Endothelial cell of umbilical vein (primary cell): Measurements from ENCODE around the gene SPRYD7. TPM values are rescaled to one million over a fixed set of nuclear protein-coding genes. Genes with fewer than 3 reads are reported as not detected.
A peak's percentile ranks its signal among the peaks of the same experiment; 100 is the strongest.

ENCODE experiments used
- BruUV-seq: library from RNA; stranded (reverse); fragments of 400-500 nt; replicated peaks from 2 replicates; lab custom pipeline; 2021; lab: Mats Ljungman, UMichigan
- CTCF ChIA-PET: fragments of 300-600, 350-600 bp; sonication (Branson Sonifier 250); formaldehyde crosslinking; loops from one replicate; lab custom pipeline; 2021; ENCODE audit warnings: antibody characterized with exemption, inconsistent platforms; lab: Charles Lee
- POLR2A ChIA-PET: fragments of 300-600, 350-600 bp; sonication (Branson Sonifier 250); formaldehyde crosslinking; loops from one replicate; lab custom pipeline; 2021; ENCODE audit warnings: antibody characterized with exemption, inconsistent platforms; lab: Charles Lee
- DNase-seq: peaks from one replicate; pipeline ENCODE4 v3.0.0-alpha.2; 2011; ENCODE audit warnings: low read depth, low spot score
- FAIRE-seq: peaks from 2 replicates; lab custom pipeline; 2011; peaks lifted over from hg19 to GRCh38; lab: Jason Lieb, UNC
- H2AFZ ChIP-seq: 2 replicates; pipeline ENCODE4 v1.6.0; 2012; ENCODE audit warnings: low read depth, low read length, control low read depth, inconsistent platforms
- H3K27ac ChIP-seq: 2 replicates; pipeline ENCODE4 v1.5.1; 2011; ENCODE audit warnings: low read depth, mild to moderate bottlenecking, control low read depth, low read length, moderate library complexity; ENCODE audit not compliant: insufficient read depth
- H3K27me3 ChIP-seq, 2 experiments: 2 replicates each; pipeline versions ENCODE4 v1.6.0 to v1.6.1; 2011; ENCODE audit warnings: low read length in 2 of 2, mixed read lengths in 1 of 2; ENCODE audit not compliant: control insufficient read depth in 2 of 2, insufficient read depth in 2 of 2
- H3K36me3 ChIP-seq, 2 experiments: 2 replicates in 1 of 2; 3 replicates in 1 of 2; pipeline ENCODE4 v1.5.1; 2011; ENCODE audit warnings: low read length in 2 of 2, mild to moderate bottlenecking in 1 of 2, moderate library complexity in 1 of 2; ENCODE audit not compliant: control insufficient read depth in 2 of 2, insufficient read depth in 2 of 2; ENCODE audit errors: extremely low read depth in 1 of 2
- H3K4me1 ChIP-seq: 3 replicates; pipeline ENCODE4 v1.5.1; 2011; ENCODE audit warnings: mild to moderate bottlenecking, low read length; ENCODE audit not compliant: control insufficient read depth, insufficient read depth; ENCODE audit errors: extremely low read depth
- H3K4me2 ChIP-seq: 2 replicates; pipeline ENCODE4 v1.6.1; 2011; ENCODE audit warnings: low read length, control low read depth, mixed read lengths; ENCODE audit not compliant: insufficient read depth
- H3K4me3 ChIP-seq, 3 experiments: fragments of 200-600 bp in 1 of 3; sonication (generic), shearing (Covaris generic) in 1 of 3; replicated peaks in 1 of 3; 2 replicates each; pipeline ENCODE4 v1.5.1; 2011 to 2016; ENCODE audit warnings: control low read depth in 3 of 3, low read length in 3 of 3, mild to moderate bottlenecking in 2 of 3, inconsistent platforms in 1 of 3, low read depth in 1 of 3, moderate library complexity in 1 of 3; ENCODE audit not compliant: insufficient read depth in 1 of 3
- H3K79me2 ChIP-seq: 2 replicates; pipeline ENCODE4 v1.6.0; 2012; ENCODE audit warnings: low read length, inconsistent platforms; ENCODE audit not compliant: control insufficient read depth, insufficient read depth
- H3K9ac ChIP-seq: replicated peaks from 2 replicates; pipeline ENCODE3; 2011; ENCODE audit warnings: low read length, control low read depth; ENCODE audit not compliant: insufficient read depth; ENCODE audit errors: extremely low read depth
- H3K9me1 ChIP-seq: replicated peaks from 3 replicates; pipeline ENCODE4 v1.6.0; 2011; ENCODE audit warnings: mild to moderate bottlenecking, low read length; ENCODE audit not compliant: control insufficient read depth, insufficient read depth; ENCODE audit errors: extremely low read depth
- H3K9me3 ChIP-seq: replicated peaks from 2 replicates; pipeline ENCODE4 v1.5.1; 2012; ENCODE audit warnings: low read length, inconsistent platforms; ENCODE audit not compliant: control insufficient read depth, insufficient read depth
- H4K20me1 ChIP-seq: replicated peaks from 2 replicates; pipeline ENCODE3; 2011; ENCODE audit warnings: mild to moderate bottlenecking, low read length; ENCODE audit not compliant: control insufficient read depth, insufficient read depth; ENCODE audit errors: extremely low read depth
- CTCF ChIP-seq, 2 donors: IDR thresholded peaks; 1 replicate in 1 of 2; 2 replicates in 1 of 2; pipeline ENCODE4 v1.5.1; 2011; ENCODE audit warnings: low read length in 2 of 2, mild to moderate bottlenecking in 2 of 2, moderate library complexity in 2 of 2, control low read depth in 1 of 2, inconsistent platforms in 1 of 2, low read depth in 1 of 2; ENCODE audit not compliant: insufficient read depth in 1 of 2; ENCODE audit errors: extremely low read depth in 1 of 2
- FOS ChIP-seq: IDR thresholded peaks from 2 replicates; pipeline ENCODE4 v1.6.1; 2011; ENCODE audit warnings: mild to moderate bottlenecking, low read length, moderate library complexity, borderline replicate concordance; ENCODE audit not compliant: insufficient read depth
- GATA2 ChIP-seq: IDR thresholded peaks from 2 replicates; pipeline ENCODE4 v1.7.0; 2011; ENCODE audit warnings: low read depth, mild to moderate bottlenecking, moderate library complexity, mixed read lengths, low read length; ENCODE audit not compliant: insufficient read length, insufficient read depth
- MAX ChIP-seq: IDR thresholded peaks from 2 replicates; pipeline ENCODE4 v1.6.1; 2011; ENCODE audit not compliant: insufficient read depth, insufficient read length
- POLR2A ChIP-seq: IDR thresholded peaks from 2 replicates; pipeline ENCODE4 v1.6.1; 2012; ENCODE audit warnings: low read depth, mild to moderate bottlenecking, control low read depth, low read length
- POLR2AphosphoS5 ChIP-seq: IDR thresholded peaks from 2 replicates; pipeline ENCODE4 v1.6.1; 2012; ENCODE audit warnings: low read depth, mild to moderate bottlenecking, control low read depth, low read length, moderate library complexity; ENCODE audit not compliant: insufficient read depth
- dilution Hi-C: fragments of 300-500 bp; cut with MboI; formaldehyde crosslinking; loops from one replicate; pipeline ENCODE4 v1.15.0; 2019; ENCODE audit warnings: low sequenced_read_pairs; ENCODE audit not compliant: extremely low pct_ligation_motif_present
- intact Hi-C: fragments of 100-400 bp; cut with micrococcal nuclease; formaldehyde crosslinking; loops from one replicate; pipeline ENCODE4 v1.10.0; 2022
- polyA plus RNA-seq, 4 experiments: library from polyadenylated mRNA; depleted of rRNA in 3 of 4; stranded (reverse) in 3 of 4; unstranded in 1 of 4; fragments of >200 nt; gene quantifications; 2 replicates each; pipeline versions ENCODE4 v1.2.1 to v1.2.3, GENCODE V29; 2011 to 2012; ENCODE audit warnings: missing spikeins in 1 of 4
- total RNA-seq: library from RNA; stranded (reverse); gene quantifications from 2 replicates; pipeline ENCODE4 v1.2.3, GENCODE V29; 2021

The SPRYD7 gene
- total and polyA plus RNA-seq, 2 donors (not counting 3 experiments of a cell fraction or from before 2014, with no cell fraction given), result 2.9 to 7.5 TPM

GRCh38 chr13:49936968-49937273, 781 bp upstream of the SPRYD7 start:
- no peaks in the 10 kb centered on the region for H3K9me1 ChIP-seq
- peaks cover 9% of the 10 kb centered on the region for H3K79me2 ChIP-seq
- peak overlapping the region; percentile 94 for H2AFZ ChIP-seq
- CTCF ChIA-PET, result interaction anchor here (0.8 to 1.6 kb wide), 10 partner anchors 9 to 975 kb away, joined by 3 to 16 read pairs (median 5); partner anchors contain the start of gene TRIM13
- FAIRE-seq (no peak), DNase-seq (no peak)
- no TSS peak for BruUV-seq
- H3K27me3 ChIP-seq, result peaks cover 0 to 2% of the 10 kb centered on the region in 2 experiments
- H3K9me3 ChIP-seq, result no peaks in the 10 kb centered on the region
- H3K36me3 ChIP-seq, result no peaks in the 10 kb centered on the region
- no peaks in the 10 kb centered on the region for H4K20me1 ChIP-seq
- H3K4me1 ChIP-seq, result peaks cover 8% of the 10 kb centered on the region
- H3K4me3 ChIP-seq, result peak overlapping the region; percentile 65 to 82 (median 78)
- dilution Hi-C loops, result no loop called here
- TF ChIP-seq GATA2 (no peak), POLR2A (no peak), FOS (no peak)
- peak overlapping the region; percentile 62 for H3K4me2 ChIP-seq
- H3K27ac ChIP-seq, result no peak overlapping the region
- intact Hi-C loops, result loop anchor here (1.0 to 5.0 kb wide), 5 partner anchors 144 to 973 kb away; partner anchors contain the start of gene KPNA3
- peak overlapping the region; percentile 41 for H3K9ac ChIP-seq
- POLR2A ChIA-PET, result interaction anchor here (1.2 kb wide), 1 partner anchor 145 kb away, joined by 3 read pairs; no protein-coding TSS in a partner anchor

- H3K9me3 ChIP-seq, result no peaks in the 10 kb centered on the region
- H3K79me2 ChIP-seq, result peaks cover 9% of the 10 kb centered on the region
- no peaks in the 10 kb centered on the region for H3K36me3 ChIP-seq
- TF ChIP-seq MAX (no peak), POLR2A (no peak), CTCF (IDR thresholded peaks at IDR 0.05; ENCODE audit: extremely low read depth in 1 of 2, insufficient read depth in 1 of 2, low read depth in 1 of 2, low read length in 2 of 2) (no peak), POLR2AphosphoS5 (no peak), FOS (no peak), GATA2 (no peak)
- no peaks in the 10 kb centered on the region for H3K27me3 ChIP-seq
- no peak for FAIRE-seq
- peak overlapping the region; percentile 90 for H2AFZ ChIP-seq
- H3K9ac ChIP-seq, result peak overlapping the region; percentile 64
- H3K9me1 ChIP-seq, result no peaks in the 10 kb centered on the region
- dilution Hi-C loops (no loop called here), intact Hi-C loops (loop anchor here (1.0 to 5.0 kb wide), 5 partner anchors 143 to 975 kb away; partner anchors contain the start of gene KPNA3)
- peak; percentile 57 for DNase-seq
- peak overlapping the region; percentile 69 to 82 (median 79) for H3K4me3 ChIP-seq
- ChIA-PET POLR2A (interaction anchor here (1.2 to 1.3 kb wide), 2 partner anchors 61 to 144 kb away, joined by 3 to 7 read pairs; partner anchors contain the start of gene TRIM13), CTCF (interaction anchor here (0.8 to 1.6 kb wide), 20 partner anchors 8 to 1131 kb away, joined by 3 to 16 read pairs (median 4); partner anchors contain the start of genes KPNA3 and TRIM13)
- BruUV-seq, result TSS peak; percentile 24
- H4K20me1 ChIP-seq, result no peaks in the 10 kb centered on the region
- H3K27ac ChIP-seq, result peak overlapping the region; percentile 21
- H3K4me2 ChIP-seq, result peak overlapping the region; percentile 95
- peaks cover 8% of the 10 kb centered on the region for H3K4me1 ChIP-seq
Measured at GRCh38 chr13:49935171-49936074, 717 bp downstream of the SPRYD7 start.
